ENCODE measurements around the gene STIM1.
"Not testable (repeated sequence)": the region's sequence is repeated elsewhere in the genome, so short reads cannot be mapped to it uniquely, and the experiment has no call there.

The STIM1 gene

GRCh38 chr11:4008116-4008515 lies 152.7 kb downstream of the STIM1 start:
- no peaks in the 10 kb centered on the region for H3K27me3 Mint-ChIP-seq (ENCODE audit: low read depth)

GRCh38 chr11:4016602-4017001 lies 161.1 kb downstream of the STIM1 start:
- peaks cover 12% of the 10 kb centered on the region for H3K9me3 Mint-ChIP-seq
- peaks cover 19% of the 10 kb centered on the region for H3K36me3 Mint-ChIP-seq (ENCODE audit: low read depth)
- H3K4me1 Mint-ChIP-seq (ENCODE audit: low read depth): peaks cover 35% of the 10 kb centered on the region
- H3K27me3 Mint-ChIP-seq (ENCODE audit: low read depth); H3K27ac Mint-ChIP-seq; H3K4me3 Mint-ChIP-seq: not testable (repeated sequence)

More at GRCh38 chr11:4008116-4008515, 152.7 kb downstream of the STIM1 start:
- peaks cover 20% of the 10 kb centered on the region for H3K4me1 Mint-ChIP-seq (ENCODE audit: low read depth)
- peaks cover 22% of the 10 kb centered on the region for H3K36me3 Mint-ChIP-seq (ENCODE audit: low read depth)
- H3K27ac Mint-ChIP-seq: no peak overlapping the region
- H3K4me3 Mint-ChIP-seq: no peak overlapping the region
- H3K9me3 Mint-ChIP-seq: peaks cover 12% of the 10 kb centered on the region

GRCh38 chr11:4017129-4017528 lies 161.7 kb downstream of the STIM1 start:
- no peak overlapping the region for H3K27ac Mint-ChIP-seq
- peaks cover 11% of the 10 kb centered on the region for H3K9me3 Mint-ChIP-seq
- peaks cover 33% of the 10 kb centered on the region for H3K4me1 Mint-ChIP-seq (ENCODE audit: low read depth)
- H3K27me3 Mint-ChIP-seq (ENCODE audit: low read depth): no peaks in the 10 kb centered on the region
- H3K4me3 Mint-ChIP-seq: no peak overlapping the region
- peaks cover 19% of the 10 kb centered on the region for H3K36me3 Mint-ChIP-seq (ENCODE audit: low read depth)

- Mint-ChIP-seq H3K27ac (peak overlapping the region; percentile 8), H3K27me3 (ENCODE audit: low read depth) (no peaks in the 10 kb centered on the region), H3K36me3 (ENCODE audit: low read depth) (peaks cover 18% of the 10 kb centered on the region), H3K9me3 (peaks cover 7% of the 10 kb centered on the region), H3K4me3 (no peak overlapping the region), H3K4me1 (ENCODE audit: low read depth) (peaks cover 33% of the 10 kb centered on the region)
Observed at GRCh38 chr11:4018641-4019040, 163.2 kb downstream of the STIM1 start.

GRCh38 chr11:4019891-4020290 lies 164.4 kb downstream of the STIM1 start:
- Mint-ChIP-seq H3K4me1 (ENCODE audit: low read depth) (peaks cover 30% of the 10 kb centered on the region), H3K4me3 (no peak overlapping the region), H3K27me3 (ENCODE audit: low read depth) (no peaks in the 10 kb centered on the region), H3K9me3 (peaks cover 4% of the 10 kb centered on the region), H3K27ac (no peak overlapping the region), H3K36me3 (ENCODE audit: low read depth) (peaks cover 22% of the 10 kb centered on the region)

GRCh38 chr11:4022669-4023068 lies 167.2 kb downstream of the STIM1 start:
- Mint-ChIP-seq H3K36me3 (ENCODE audit: low read depth) (peaks cover 47% of the 10 kb centered on the region), H3K4me1 (ENCODE audit: low read depth) (peaks cover 15% of the 10 kb centered on the region)

GRCh38 chr11:4025248-4025966 lies 169.9 kb downstream of the STIM1 start:
- H3K36me3 Mint-ChIP-seq (ENCODE audit: low read depth): peaks cover 53% of the 10 kb centered on the region
- H3K27me3 Mint-ChIP-seq (ENCODE audit: low read depth): no peaks in the 10 kb centered on the region
- no peak overlapping the region for H3K4me3 Mint-ChIP-seq
- no peak overlapping the region for H3K27ac Mint-ChIP-seq
- H3K4me1 Mint-ChIP-seq (ENCODE audit: low read depth): peaks cover 7% of the 10 kb centered on the region
- H3K9me3 Mint-ChIP-seq: no peaks in the 10 kb centered on the region

More at GRCh38 chr11:4022669-4023068, 167.2 kb downstream of the STIM1 start:
- no peaks in the 10 kb centered on the region for H3K9me3 Mint-ChIP-seq
- H3K4me3 Mint-ChIP-seq: no peak overlapping the region
- H3K27me3 Mint-ChIP-seq (ENCODE audit: low read depth): no peaks in the 10 kb centered on the region
- no peak overlapping the region for H3K27ac Mint-ChIP-seq

- peaks cover under 1% of the 10 kb centered on the region for H3K9me3 Mint-ChIP-seq
- no peak overlapping the region for H3K27ac Mint-ChIP-seq
- no peak overlapping the region for H3K4me3 Mint-ChIP-seq
- H3K27me3 Mint-ChIP-seq (ENCODE audit: low read depth): no peaks in the 10 kb centered on the region
- H3K4me1 Mint-ChIP-seq (ENCODE audit: low read depth): peaks cover 4% of the 10 kb centered on the region
- H3K36me3 Mint-ChIP-seq (ENCODE audit: low read depth): peaks cover 51% of the 10 kb centered on the region
Observed at GRCh38 chr11:4025967-4026324, 170.5 kb downstream of the STIM1 start.

- Mint-ChIP-seq H3K36me3 (ENCODE audit: low read depth) (peaks cover 53% of the 10 kb centered on the region), H3K4me3 (no peak overlapping the region), H3K4me1 (ENCODE audit: low read depth) (peaks cover 3% of the 10 kb centered on the region), H3K27me3 (ENCODE audit: low read depth) (no peaks in the 10 kb centered on the region), H3K9me3 (peaks cover 3% of the 10 kb centered on the region), H3K27ac (no peak overlapping the region)
Observed at GRCh38 chr11:4026389-4026788, 170.9 kb downstream of the STIM1 start.

GRCh38 chr11:4027746-4028145 lies 172.3 kb downstream of the STIM1 start:
- H3K27ac Mint-ChIP-seq: no peak overlapping the region

GRCh38 chr11:4030197-4030596 lies 174.7 kb downstream of the STIM1 start:
- Mint-ChIP-seq H3K36me3 (ENCODE audit: low read depth) (peaks cover 55% of the 10 kb centered on the region), H3K9me3 (peaks cover 24% of the 10 kb centered on the region), H3K27ac (no peak overlapping the region), H3K4me3 (no peak overlapping the region), H3K27me3 (ENCODE audit: low read depth) (no peaks in the 10 kb centered on the region), H3K4me1 (ENCODE audit: low read depth) (no peaks in the 10 kb centered on the region)

More at GRCh38 chr11:4027746-4028145, 172.3 kb downstream of the STIM1 start:
- Mint-ChIP-seq H3K9me3 (peaks cover 10% of the 10 kb centered on the region), H3K36me3 (ENCODE audit: low read depth) (peaks cover 58% of the 10 kb centered on the region), H3K4me1 (ENCODE audit: low read depth) (no peaks in the 10 kb centered on the region), H3K27me3 (ENCODE audit: low read depth) (no peaks in the 10 kb centered on the region), H3K4me3 (no peak overlapping the region)

GRCh38 chr11:4032097-4032496 lies 176.6 kb downstream of the STIM1 start:
- no peak overlapping the region for H3K27ac Mint-ChIP-seq
- no peak overlapping the region for H3K4me3 Mint-ChIP-seq
- no peaks in the 10 kb centered on the region for H3K27me3 Mint-ChIP-seq (ENCODE audit: low read depth)
- peaks cover 45% of the 10 kb centered on the region for H3K36me3 Mint-ChIP-seq (ENCODE audit: low read depth)
- peaks cover 30% of the 10 kb centered on the region for H3K9me3 Mint-ChIP-seq
- H3K4me1 Mint-ChIP-seq (ENCODE audit: low read depth): no peaks in the 10 kb centered on the region

GRCh38 chr11:4035985-4036384 lies 180.5 kb downstream of the STIM1 start:
- Mint-ChIP-seq H3K4me1 (ENCODE audit: low read depth) (peaks cover 3% of the 10 kb centered on the region), H3K4me3 (no peak overlapping the region), H3K36me3 (ENCODE audit: low read depth) (peaks cover 34% of the 10 kb centered on the region), H3K27ac (no peak overlapping the region), H3K9me3 (peaks cover 29% of the 10 kb centered on the region), H3K27me3 (ENCODE audit: low read depth) (no peaks in the 10 kb centered on the region)

GRCh38 chr11:4039011-4039410 lies 183.5 kb downstream of the STIM1 start:
- Mint-ChIP-seq H3K4me3 (no peak overlapping the region), H3K36me3 (ENCODE audit: low read depth) (peaks cover 20% of the 10 kb centered on the region), H3K9me3 (peaks cover 15% of the 10 kb centered on the region), H3K27me3 (ENCODE audit: low read depth) (no peaks in the 10 kb centered on the region), H3K4me1 (ENCODE audit: low read depth) (peaks cover 5% of the 10 kb centered on the region), H3K27ac (no peak overlapping the region)

GRCh38 chr11:4040461-4040860 lies 185.0 kb downstream of the STIM1 start:
- peaks cover 8% of the 10 kb centered on the region for H3K4me1 Mint-ChIP-seq (ENCODE audit: low read depth)
- peaks cover 11% of the 10 kb centered on the region for H3K36me3 Mint-ChIP-seq (ENCODE audit: low read depth)
- H3K27me3 Mint-ChIP-seq (ENCODE audit: low read depth): no peaks in the 10 kb centered on the region
- H3K4me3 Mint-ChIP-seq: no peak overlapping the region
- H3K9me3 Mint-ChIP-seq: peaks cover 5% of the 10 kb centered on the region
- peak overlapping the region; percentile 14 for H3K27ac Mint-ChIP-seq
